ENCODE measurements around the gene APP. TPM values are rescaled to one million over a fixed set of nuclear protein-coding genes. Genes with fewer than 3 reads are reported as not detected.

The APP gene
- total and polyA plus RNA-seq, 2 of the 13 experiments (the other 11 are each of a cell fraction or from before 2014, with no cell fraction given) = 70.6 to 262 TPM

DNA sequence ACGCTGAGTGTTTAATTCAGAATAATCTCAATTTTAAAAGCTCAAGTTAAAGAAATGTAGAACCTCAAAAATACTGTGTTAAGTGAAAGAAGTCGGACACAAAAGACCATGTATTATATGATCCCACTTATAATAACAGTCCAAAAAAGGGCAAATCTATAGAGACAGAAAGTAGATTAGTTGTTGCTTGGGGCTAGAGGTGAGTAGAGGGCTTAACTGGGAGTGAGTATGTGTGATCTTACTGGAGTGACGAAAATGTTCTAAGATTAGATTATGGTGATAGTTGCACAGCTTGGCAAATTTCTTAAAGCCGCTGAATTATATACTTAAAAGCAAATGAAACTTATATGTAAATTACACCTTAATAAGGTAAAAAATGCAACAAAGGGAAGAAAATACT, 150.5 kb downstream of the APP start:
- Histone ChIP-seq H4K20me1 (ENCODE audit: insufficient read depth, low read length) (no peaks in the 10 kb centered on the region), H3K79me2 (ENCODE audit: insufficient read depth, low read length) (no peaks in the 10 kb centered on the region), H3K27me3 (ENCODE audit: control insufficient read depth in 1 of 2, insufficient read depth in 2 of 2, low read length in 2 of 2) (no peaks in the 10 kb centered on the region), H3K4me1 (ENCODE audit: insufficient read depth, low read length) (no peaks in the 10 kb centered on the region), H3K4me3 (replicated peaks in 1 of 3; ENCODE audit: insufficient read depth in 1 of 3, low read depth in 2 of 3, low read length in 3 of 3) (no peak overlapping the region), H3K9ac (ENCODE audit: insufficient read depth, low read depth, low read length) (no peak overlapping the region), H2AFZ (ENCODE audit: low read length) (no peak overlapping the region), H3K9me3 (ENCODE audit: low read length) (no peaks in the 10 kb centered on the region), H3K36me3 (replicated peaks in 1 of 2; ENCODE audit: control insufficient read depth in 1 of 2, insufficient read depth in 2 of 2, low read length in 2 of 2) (no peaks in the 10 kb centered on the region; a peak in 1 of 5 replicates), H3K4me2 (ENCODE audit: low read depth, low read length) (no peak overlapping the region), H3K27ac (ENCODE audit: extremely low read length, insufficient read depth, low read length) (no peak overlapping the region)
- ChIA-PET POLR2A (no interaction called here), CTCF (ENCODE audit: low intra/inter-chr PET ratio, low total read pairs) (no interaction called here)
- 55% methylated on average over 4 of the region's 4 CpGs for WGBS (ENCODE audit: low lambda C conversion rate)
- no peak for DNase-seq (ENCODE audit: low spot score)
- in situ Hi-C loops (cut with HindIII; ENCODE audit: extremely low pct_ligation_motif_present, low pct_unique_long_range_greater_than_20kb) = no loop called here
- no peak for ATAC-seq
- FAIRE-seq = no peak
- no TSS peak for BruUV-seq (replicated peaks)
- intact Hi-C loops (cut with micrococcal nuclease; ENCODE audit: unreplicated experiment) = no loop called here
- TF ChIP-seq ZNF30 (CRISPR knock-in tag; IDR thresholded peaks at IDR 0.05) (no peak), ZNF260 (CRISPR knock-in tag; IDR thresholded peaks at IDR 0.05; ENCODE audit: borderline replicate concordance, low read depth) (no peak), CREB1 (IDR thresholded peaks at IDR 0.05) (no peak), CREB1 (CRISPR knock-in tag; IDR thresholded peaks at IDR 0.05) (no peak), BCL6 (CRISPR knock-in tag; IDR thresholded peaks at IDR 0.05) (no peak), MED1 (CRISPR knock-in tag; IDR thresholded peaks at IDR 0.05) (no peak), CHCHD3 (CRISPR knock-in tag; IDR thresholded peaks at IDR 0.05) (no peak), ZNF652 (CRISPR knock-in tag; IDR thresholded peaks at IDR 0.05; ENCODE audit: borderline replicate concordance, low read depth) (no peak), ZNF138 (CRISPR knock-in tag; IDR thresholded peaks at IDR 0.05; ENCODE audit: low read depth) (no peak), ASH2L (IDR thresholded peaks at IDR 0.05; ENCODE audit: insufficient read length, low read depth, low read length) (no peak), SP2 (CRISPR knock-in tag; IDR thresholded peaks at IDR 0.05) (no peak), SETDB1 (CRISPR knock-in tag; IDR thresholded peaks at IDR 0.05; ENCODE audit: borderline replicate concordance) (no peak), KDM5A (IDR thresholded peaks at IDR 0.05; ENCODE audit: borderline replicate concordance, low read length) (no peak)
- TF ChIP-seq, protein P1, sequence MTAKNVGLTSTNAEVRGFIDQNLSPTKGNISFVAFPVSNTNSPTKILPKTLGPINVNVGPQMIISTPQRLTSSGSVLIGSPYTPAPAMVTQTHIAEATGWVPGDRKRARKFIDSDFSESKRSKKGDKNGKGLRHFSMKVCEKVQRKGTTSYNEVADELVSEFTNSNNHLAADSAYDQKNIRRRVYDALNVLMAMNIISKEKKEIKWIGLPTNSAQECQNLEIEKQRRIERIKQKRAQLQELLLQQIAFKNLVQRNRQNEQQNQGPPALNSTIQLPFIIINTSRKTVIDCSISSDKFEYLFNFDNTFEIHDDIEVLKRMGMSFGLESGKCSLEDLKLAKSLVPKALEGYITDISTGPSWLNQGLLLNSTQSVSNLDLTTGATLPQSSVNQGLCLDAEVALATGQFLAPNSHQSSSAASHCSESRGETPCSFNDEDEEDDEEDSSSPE (CRISPR knock-in tag; IDR thresholded peaks at IDR 0.05) = no peak
- TF ChIP-seq, protein P2, sequence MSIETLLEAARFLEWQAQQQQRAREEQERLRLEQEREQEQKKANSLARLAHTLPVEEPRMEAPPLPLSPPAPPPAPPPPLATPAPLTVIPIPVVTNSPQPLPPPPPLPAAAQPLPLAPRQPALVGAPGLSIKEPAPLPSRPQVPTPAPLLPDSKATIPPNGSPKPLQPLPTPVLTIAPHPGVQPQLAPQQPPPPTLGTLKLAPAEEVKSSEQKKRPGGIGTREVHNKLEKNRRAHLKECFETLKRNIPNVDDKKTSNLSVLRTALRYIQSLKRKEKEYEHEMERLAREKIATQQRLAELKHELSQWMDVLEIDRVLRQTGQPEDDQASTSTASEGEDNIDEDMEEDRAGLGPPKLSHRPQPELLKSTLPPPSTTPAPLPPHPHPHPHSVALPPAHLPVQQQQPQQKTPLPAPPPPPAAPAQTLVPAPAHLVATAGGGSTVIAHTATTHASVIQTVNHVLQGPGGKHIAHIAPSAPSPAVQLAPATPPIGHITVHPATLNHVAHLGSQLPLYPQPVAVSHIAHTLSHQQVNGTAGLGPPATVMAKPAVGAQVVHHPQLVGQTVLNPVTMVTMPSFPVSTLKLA (IDR thresholded peaks at IDR 0.05) = no peak
- TF ChIP-seq, protein P3, sequence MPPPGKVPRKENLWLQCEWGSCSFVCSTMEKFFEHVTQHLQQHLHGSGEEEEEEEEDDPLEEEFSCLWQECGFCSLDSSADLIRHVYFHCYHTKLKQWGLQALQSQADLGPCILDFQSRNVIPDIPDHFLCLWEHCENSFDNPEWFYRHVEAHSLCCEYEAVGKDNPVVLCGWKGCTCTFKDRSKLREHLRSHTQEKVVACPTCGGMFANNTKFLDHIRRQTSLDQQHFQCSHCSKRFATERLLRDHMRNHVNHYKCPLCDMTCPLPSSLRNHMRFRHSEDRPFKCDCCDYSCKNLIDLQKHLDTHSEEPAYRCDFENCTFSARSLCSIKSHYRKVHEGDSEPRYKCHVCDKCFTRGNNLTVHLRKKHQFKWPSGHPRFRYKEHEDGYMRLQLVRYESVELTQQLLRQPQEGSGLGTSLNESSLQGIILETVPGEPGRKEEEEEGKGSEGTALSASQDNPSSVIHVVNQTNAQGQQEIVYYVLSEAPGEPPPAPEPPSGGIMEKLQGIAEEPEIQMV (CRISPR knock-in tag; IDR thresholded peaks at IDR 0.05; ENCODE audit: low read depth) = no peak
- TF ChIP-seq, protein P4, sequence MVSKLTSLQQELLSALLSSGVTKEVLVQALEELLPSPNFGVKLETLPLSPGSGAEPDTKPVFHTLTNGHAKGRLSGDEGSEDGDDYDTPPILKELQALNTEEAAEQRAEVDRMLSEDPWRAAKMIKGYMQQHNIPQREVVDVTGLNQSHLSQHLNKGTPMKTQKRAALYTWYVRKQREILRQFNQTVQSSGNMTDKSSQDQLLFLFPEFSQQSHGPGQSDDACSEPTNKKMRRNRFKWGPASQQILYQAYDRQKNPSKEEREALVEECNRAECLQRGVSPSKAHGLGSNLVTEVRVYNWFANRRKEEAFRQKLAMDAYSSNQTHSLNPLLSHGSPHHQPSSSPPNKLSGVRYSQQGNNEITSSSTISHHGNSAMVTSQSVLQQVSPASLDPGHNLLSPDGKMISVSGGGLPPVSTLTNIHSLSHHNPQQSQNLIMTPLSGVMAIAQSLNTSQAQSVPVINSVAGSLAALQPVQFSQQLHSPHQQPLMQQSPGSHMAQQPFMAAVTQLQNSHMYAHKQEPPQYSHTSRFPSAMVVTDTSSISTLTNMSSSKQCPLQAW (CRISPR knock-in tag; IDR thresholded peaks at IDR 0.05) = no peak
- TF ChIP-seq, protein P5, sequence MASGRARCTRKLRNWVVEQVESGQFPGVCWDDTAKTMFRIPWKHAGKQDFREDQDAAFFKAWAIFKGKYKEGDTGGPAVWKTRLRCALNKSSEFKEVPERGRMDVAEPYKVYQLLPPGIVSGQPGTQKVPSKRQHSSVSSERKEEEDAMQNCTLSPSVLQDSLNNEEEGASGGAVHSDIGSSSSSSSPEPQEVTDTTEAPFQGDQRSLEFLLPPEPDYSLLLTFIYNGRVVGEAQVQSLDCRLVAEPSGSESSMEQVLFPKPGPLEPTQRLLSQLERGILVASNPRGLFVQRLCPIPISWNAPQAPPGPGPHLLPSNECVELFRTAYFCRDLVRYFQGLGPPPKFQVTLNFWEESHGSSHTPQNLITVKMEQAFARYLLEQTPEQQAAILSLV (CRISPR knock-in tag; IDR thresholded peaks at IDR 0.05; ENCODE audit: borderline replicate concordance) = no peak

Measured in HepG2 (cell line).